DOHH2 (cell line): Measurements from ENCODE around the gene C6orf136.

Experiments used
- EZH2phosphoT487 ChIP-seq: fragments of 200-600 bp; sonication (generic); IDR thresholded peaks from 2 replicates; pipeline ENCODE4 v1.6.1; 2017; ENCODE audit warnings: borderline replicate concordance, mild to moderate bottlenecking, antibody characterized with exemption, low read length, moderate library complexity, mixed read lengths
- TF ChIP-seq, protein P1 (sequence below): fragments of 200-600 bp; sonication (generic); IDR thresholded peaks from one replicate; pipeline ENCODE4 v1.5.1; 2014; ENCODE audit warnings: antibody characterized with exemption, mild to moderate bottlenecking, low read depth, low read length; ENCODE audit not compliant: poor library complexity, severe bottlenecking

DNA sequence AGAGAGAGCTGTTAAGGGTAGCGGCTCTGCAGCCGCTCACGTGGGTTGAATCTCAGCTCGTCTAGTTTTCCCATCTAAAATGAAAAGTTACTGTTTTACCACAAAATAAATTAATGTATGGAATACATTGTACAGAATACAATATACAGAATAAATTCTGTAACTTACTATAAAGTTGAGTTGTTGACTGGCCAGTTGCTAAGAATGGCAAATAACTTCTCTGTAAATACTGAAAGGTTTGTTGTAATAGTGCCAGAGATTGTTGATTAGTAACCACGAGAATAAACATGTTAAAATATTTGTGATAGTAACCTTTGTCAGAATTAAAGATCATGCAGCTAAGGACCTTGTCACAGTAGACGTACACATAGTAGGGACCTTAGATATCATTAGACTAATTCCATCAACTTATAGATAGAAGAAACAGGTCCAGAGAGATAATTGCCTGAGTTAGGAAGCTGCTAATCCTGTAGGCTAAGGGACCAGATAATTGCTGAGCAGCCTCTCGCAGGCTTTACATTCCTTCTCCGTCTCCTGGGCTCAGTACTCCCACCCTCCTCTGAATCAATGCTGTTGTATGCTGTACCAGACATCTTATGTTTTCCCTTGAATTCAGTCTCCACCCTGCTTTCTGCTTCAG is 44.4 kb downstream of the C6orf136 start:
- TF ChIP-seq, protein P1, sequence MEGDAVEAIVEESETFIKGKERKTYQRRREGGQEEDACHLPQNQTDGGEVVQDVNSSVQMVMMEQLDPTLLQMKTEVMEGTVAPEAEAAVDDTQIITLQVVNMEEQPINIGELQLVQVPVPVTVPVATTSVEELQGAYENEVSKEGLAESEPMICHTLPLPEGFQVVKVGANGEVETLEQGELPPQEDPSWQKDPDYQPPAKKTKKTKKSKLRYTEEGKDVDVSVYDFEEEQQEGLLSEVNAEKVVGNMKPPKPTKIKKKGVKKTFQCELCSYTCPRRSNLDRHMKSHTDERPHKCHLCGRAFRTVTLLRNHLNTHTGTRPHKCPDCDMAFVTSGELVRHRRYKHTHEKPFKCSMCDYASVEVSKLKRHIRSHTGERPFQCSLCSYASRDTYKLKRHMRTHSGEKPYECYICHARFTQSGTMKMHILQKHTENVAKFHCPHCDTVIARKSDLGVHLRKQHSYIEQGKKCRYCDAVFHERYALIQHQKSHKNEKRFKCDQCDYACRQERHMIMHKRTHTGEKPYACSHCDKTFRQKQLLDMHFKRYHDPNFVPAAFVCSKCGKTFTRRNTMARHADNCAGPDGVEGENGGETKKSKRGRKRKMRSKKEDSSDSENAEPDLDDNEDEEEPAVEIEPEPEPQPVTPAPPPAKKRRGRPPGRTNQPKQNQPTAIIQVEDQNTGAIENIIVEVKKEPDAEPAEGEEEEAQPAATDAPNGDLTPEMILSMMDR: no peak
- TF ChIP-seq EZH2phosphoT487: no peak
